ENCODE measurements around the gene CYTH1. TPM values are rescaled to one million over a fixed set of nuclear protein-coding genes. Genes with fewer than 3 reads are reported as not detected.
A peak's percentile ranks its signal among the peaks of the same experiment; 100 is the strongest.

The CYTH1 gene
- total and polyA plus RNA-seq, 10 of the 15 experiments (the other 5 are each of a cell fraction or from before 2014, with no cell fraction given): 6.6 to 188 (median 145) TPM

GRCh38 chr17:78693346-78694083, 88.6 kb downstream of the CYTH1 start:
- TF ChIP-seq RFX5 (IDR thresholded peaks at IDR 0.05; ENCODE audit: low read depth, low read length): no peak
- TF ChIP-seq ZNF384 (IDR thresholded peaks at IDR 0.05; ENCODE audit: borderline replicate concordance, low read depth, low read length): peak; percentile 28; the same call in 1 of the 2 replicates
- no TSS peak for BruUV-seq (replicated peaks)
- in situ Hi-C loops (cut with MboI) (no loop called here), intact Hi-C loops (cut with micrococcal nuclease; ENCODE audit: unreplicated experiment) (no loop called here)
- no peak for FAIRE-seq
- Histone ChIP-seq H4K20me1 (ENCODE audit: control insufficient read depth, insufficient read depth) (no peaks in the 10 kb centered on the region), H3K36me3 (ENCODE audit: control insufficient read depth in 2 of 2, insufficient read depth in 2 of 2, low read length in 1 of 2) (peaks cover 31 to 60% of the 10 kb centered on the region in 2 experiments), H3K9me3 (replicated peaks; ENCODE audit: control insufficient read depth, insufficient read depth, low read length) (no peaks in the 10 kb centered on the region), H2AFZ (ENCODE audit: control insufficient read depth, low read depth, low read length) (no peak overlapping the region), H3K9ac (ENCODE audit: control insufficient read depth, insufficient read depth, low read length) (no peak overlapping the region), H3K79me2 (ENCODE audit: control insufficient read depth, insufficient read depth, low read length) (peaks cover 54% of the 10 kb centered on the region), H3K27me3 (replicated peaks in 1 of 2; ENCODE audit: control insufficient read depth in 2 of 2, insufficient read depth in 2 of 2, low read length in 1 of 2) (no peaks in the 10 kb centered on the region), H3K4me3 (no peak overlapping the region), H3K4me2 (ENCODE audit: control insufficient read depth, insufficient read depth) (no peak overlapping the region), H3K4me1 (ENCODE audit: control insufficient read depth, insufficient read depth, low read length) (peaks cover 57% of the 10 kb centered on the region), H3K27ac (ENCODE audit: control insufficient read depth, insufficient read depth) (peak overlapping the region; percentile 97)
- ChIA-PET CTCF (interaction anchor here (6.0 kb wide), 1 partner anchor 15 kb away, joined by 69 read pairs; no protein-coding TSS in a partner anchor), POLR2A (interaction anchor here (0.6 to 1.2 kb wide), 5 partner anchors 12 to 41 kb away, joined by 3 to 4 read pairs (median 3); no protein-coding TSS in a partner anchor), SMC1A (ENCODE audit: uncharacterized antibody, unreplicated experiment) (interaction anchor here (1.2 to 6.7 kb wide), 2 partner anchors 15 to 49 kb away, joined by 4 to 98 read pairs; no protein-coding TSS in a partner anchor), RAD21 (ENCODE audit: unreplicated experiment) (interaction anchor here (0.7 to 4.3 kb wide), 4 partner anchors 15 to 42 kb away, joined by 3 to 12 read pairs (median 6); no protein-coding TSS in a partner anchor)
- WGBS (ENCODE audit: insufficient coverage, insufficient replicate concordance, low lambda C conversion rate, missing lambda C conversion rate): 75% methylated on average over 8 of the region's 8 CpGs
- no peak for ATAC-seq
- DNase-seq (ENCODE audit: low read depth, low spot score): no peak

DNA sequence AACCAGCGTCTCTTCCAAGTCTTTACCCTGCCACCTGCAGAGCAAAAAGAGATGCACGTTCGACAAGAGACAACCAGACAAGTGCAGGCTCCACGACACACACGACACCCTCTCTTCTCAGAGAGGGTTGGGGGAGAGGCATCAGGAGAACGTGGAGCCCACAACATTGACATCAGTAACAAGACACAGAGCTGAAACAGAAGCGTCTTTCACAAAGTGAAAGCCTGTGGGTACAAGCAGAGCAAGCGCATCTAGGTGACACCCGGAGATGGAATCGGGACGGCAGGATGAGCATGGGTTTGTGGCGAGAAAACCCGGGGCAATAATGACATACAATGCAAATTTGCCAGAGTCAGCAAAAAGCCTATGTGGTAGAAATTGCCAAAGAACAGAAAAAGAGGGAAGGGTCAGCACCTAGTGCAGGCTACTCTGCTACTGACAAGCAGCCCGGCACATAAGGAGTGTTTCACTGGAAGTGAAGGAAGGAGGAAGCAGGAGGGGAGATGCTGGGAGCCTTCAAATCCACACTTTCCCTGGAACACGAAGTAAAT, 89.5 kb downstream of the CYTH1 start:
- H3K9me3 ChIP-seq (replicated peaks; ENCODE audit: control insufficient read depth, insufficient read depth, low read length): no peaks in the 10 kb centered on the region
- H3K27ac ChIP-seq (ENCODE audit: control insufficient read depth, insufficient read depth): no peak overlapping the region
- ChIA-PET RAD21 (ENCODE audit: unreplicated experiment) (interaction anchor here (1.5 kb wide), 1 partner anchor 16 kb away, joined by 8 read pairs; no protein-coding TSS in a partner anchor), SMC1A (ENCODE audit: uncharacterized antibody, unreplicated experiment) (interaction anchor here (1.2 to 6.7 kb wide), 2 partner anchors 16 to 50 kb away, joined by 4 to 98 read pairs; no protein-coding TSS in a partner anchor), POLR2A (interaction anchor here (0.6 to 1.2 kb wide), 2 partner anchors 15 to 24 kb away, joined by 3 read pairs; no protein-coding TSS in a partner anchor), CTCF (interaction anchor here (1.6 to 6.0 kb wide), 2 partner anchors 16 to 45 kb away, joined by 3 to 69 read pairs; no protein-coding TSS in a partner anchor)
- H3K9ac ChIP-seq (ENCODE audit: control insufficient read depth, insufficient read depth, low read length): no peak overlapping the region
- in situ Hi-C loops (cut with MboI): no loop called here
- peaks cover 52% of the 10 kb centered on the region for H3K4me1 ChIP-seq (ENCODE audit: control insufficient read depth, insufficient read depth, low read length)
- FAIRE-seq: no peak
- intact Hi-C loops (cut with micrococcal nuclease; ENCODE audit: unreplicated experiment): no loop called here
- H3K4me2 ChIP-seq (ENCODE audit: control insufficient read depth, insufficient read depth): no peak overlapping the region
- no peak overlapping the region for H3K4me3 ChIP-seq
- no peak for ATAC-seq
- no TSS peak for BruUV-seq (replicated peaks)
- 96% methylated on average over 15 of the region's 15 CpGs for WGBS (ENCODE audit: insufficient coverage, insufficient replicate concordance, low lambda C conversion rate, missing lambda C conversion rate)
- no peaks in the 10 kb centered on the region for H3K27me3 ChIP-seq (replicated peaks in 1 of 2; ENCODE audit: control insufficient read depth in 2 of 2, insufficient read depth in 2 of 2, low read length in 1 of 2)
- peaks cover 27 to 58% of the 10 kb centered on the region in 2 experiments for H3K36me3 ChIP-seq (ENCODE audit: control insufficient read depth in 2 of 2, insufficient read depth in 2 of 2, low read length in 1 of 2)
- H2AFZ ChIP-seq (ENCODE audit: control insufficient read depth, low read depth, low read length): no peak overlapping the region
- peaks cover 50% of the 10 kb centered on the region for H3K79me2 ChIP-seq (ENCODE audit: control insufficient read depth, insufficient read depth, low read length)
- DNase-seq (ENCODE audit: low read depth, low spot score): no peak
- H4K20me1 ChIP-seq (ENCODE audit: control insufficient read depth, insufficient read depth): no peaks in the 10 kb centered on the region
- TF ChIP-seq CHD2 (IDR thresholded peaks at IDR 0.05; ENCODE audit: borderline replicate concordance, low read depth, low read length) (no peak), EP300 (IDR thresholded peaks at IDR 0.05; ENCODE audit: borderline replicate concordance in 1 of 2, control insufficient read depth in 1 of 2, low read depth in 2 of 2, low read length in 2 of 2) (no peak), NR2F1 (conservative IDR thresholded peaks at IDR 0.05) (no peak), ESRRA (IDR thresholded peaks at IDR 0.05; ENCODE audit: low read length) (no peak), PML (IDR thresholded peaks at IDR 0.05; ENCODE audit: low read length) (no peak), PBX3 (IDR thresholded peaks at IDR 0.05; ENCODE audit: insufficient replicate concordance, low read depth, low read length) (no peak), ZSCAN29 (IDR thresholded peaks at IDR 0.05) (no peak)
- TF ChIP-seq, protein P1, sequence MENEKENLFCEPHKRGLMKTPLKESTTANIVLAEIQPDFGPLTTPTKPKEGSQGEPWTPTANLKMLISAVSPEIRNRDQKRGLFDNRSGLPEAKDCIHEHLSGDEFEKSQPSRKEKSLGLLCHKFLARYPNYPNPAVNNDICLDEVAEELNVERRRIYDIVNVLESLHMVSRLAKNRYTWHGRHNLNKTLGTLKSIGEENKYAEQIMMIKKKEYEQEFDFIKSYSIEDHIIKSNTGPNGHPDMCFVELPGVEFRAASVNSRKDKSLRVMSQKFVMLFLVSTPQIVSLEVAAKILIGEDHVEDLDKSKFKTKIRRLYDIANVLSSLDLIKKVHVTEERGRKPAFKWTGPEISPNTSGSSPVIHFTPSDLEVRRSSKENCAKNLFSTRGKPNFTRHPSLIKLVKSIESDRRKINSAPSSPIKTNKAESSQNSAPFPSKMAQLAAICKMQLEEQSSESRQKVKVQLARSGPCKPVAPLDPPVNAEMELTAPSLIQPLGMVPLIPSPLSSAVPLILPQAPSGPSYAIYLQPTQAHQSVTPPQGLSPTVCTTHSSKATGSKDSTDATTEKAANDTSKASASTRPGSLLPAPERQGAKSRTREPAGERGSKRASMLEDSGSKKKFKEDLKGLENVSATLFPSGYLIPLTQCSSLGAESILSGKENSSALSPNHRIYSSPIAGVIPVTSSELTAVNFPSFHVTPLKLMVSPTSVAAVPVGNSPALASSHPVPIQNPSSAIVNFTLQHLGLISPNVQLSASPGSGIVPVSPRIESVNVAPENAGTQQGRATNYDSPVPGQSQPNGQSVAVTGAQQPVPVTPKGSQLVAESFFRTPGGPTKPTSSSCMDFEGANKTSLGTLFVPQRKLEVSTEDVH (IDR thresholded peaks at IDR 0.05; ENCODE audit: low read depth, partially characterized antibody): no peak

Data from GM12878 (cell line).